Measurements from ENCODE around the gene NOG.

- TF ChIP-seq CTCF (IDR thresholded peaks at IDR 0.05) (no peak), POLR2A (IDR thresholded peaks at IDR 0.05) (no peak), POLR2AphosphoS5 (IDR thresholded peaks at IDR 0.05) (no peak), EP300 (IDR thresholded peaks at IDR 0.05) (no peak)
These were observed 36.7 kb downstream of the NOG start for GRCh38 chr17:56630202-56630601.
